ENCODE results near the gene MEI4.

- TF ChIP-seq CTCF (IDR thresholded peaks at IDR 0.05; ENCODE audit: low read length), result no peak
- no peak for TF ChIP-seq EZH2 (IDR thresholded peaks at IDR 0.05; ENCODE audit: borderline replicate concordance, low read length)
These were observed 312.6 kb downstream of the MEI4 start for GRCh38 chr6:77965449-77965848.

Measured in OCI-LY1 (cell line).